Epithelial cell of proximal tubule (primary cell): ENCODE measurements around the gene PLEKHA4. TPM values are rescaled to one million over a fixed set of nuclear protein-coding genes. Genes with fewer than 3 reads are reported as not detected.
"Not testable (repeated sequence)": the region's sequence is repeated elsewhere in the genome, so short reads cannot be mapped to it uniquely, and the experiment has no call there.

Source experiments
- DNase-seq: peaks from one replicate; pipeline ENCODE4 v3.0.0-alpha.2; 2011; ENCODE audit warnings: low read depth
- H3K4me3 ChIP-seq: 2 replicates; pipeline ENCODE4 v1.5.1; 2011; ENCODE audit warnings: low read depth, mild to moderate bottlenecking, low read length
- CTCF ChIP-seq: conservative IDR thresholded peaks from 2 replicates; pipeline ENCODE4 v1.5.1; 2012; ENCODE audit warnings: low read depth, mild to moderate bottlenecking, low read length
- total RNA-seq: library from RNA; depleted of rRNA; stranded (reverse); fragments of >200 nt; gene quantifications from 2 replicates; pipeline ENCODE4 v1.2.3, GENCODE V29; 2015

The PLEKHA4 gene
- total RNA-seq, 1 donor from 2014 or later = 5.0 TPM

GRCh38 chr19:48854103-48854502, 14.3 kb downstream of the PLEKHA4 start:
- DNase-seq = no peak
- no peak for TF ChIP-seq CTCF
- H3K4me3 ChIP-seq = no peak overlapping the region

- no peak overlapping the region for H3K4me3 ChIP-seq
- TF ChIP-seq CTCF = no peak
- no peak for DNase-seq
Observed at GRCh38 chr19:48853483-48853882, 14.9 kb downstream of the PLEKHA4 start.

- TF ChIP-seq CTCF = no peak
- H3K4me3 ChIP-seq = no peak overlapping the region
- DNase-seq = no peak
Observed at GRCh38 chr19:48852292-48852691, 16.1 kb downstream of the PLEKHA4 start.

GRCh38 chr19:48846659-48847058, 21.8 kb downstream of the PLEKHA4 start:
- H3K4me3 ChIP-seq, DNase-seq: not testable (repeated sequence)

DNA sequence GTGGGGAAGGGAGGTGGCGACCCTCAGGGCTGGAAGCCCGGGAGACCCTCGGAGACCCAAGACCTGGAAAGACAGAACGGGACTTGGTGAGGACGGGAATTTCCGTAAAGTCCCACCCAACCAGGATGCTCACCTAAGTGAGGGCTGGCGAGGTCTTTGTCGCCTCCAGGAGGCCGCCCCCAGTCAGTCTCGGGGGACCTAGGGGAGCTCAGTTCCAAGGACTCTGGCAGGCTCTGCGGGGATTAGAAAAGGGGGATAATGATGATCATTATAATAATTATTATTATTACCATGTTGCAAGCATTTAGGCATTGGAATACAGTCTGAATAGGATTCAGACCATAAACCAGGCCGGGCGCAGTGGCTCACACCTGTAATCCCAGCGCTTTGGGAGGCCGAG, 23.0 kb downstream of the PLEKHA4 start:
- no peak for TF ChIP-seq CTCF
- no peak overlapping the region for H3K4me3 ChIP-seq
- DNase-seq = no peak

DNA sequence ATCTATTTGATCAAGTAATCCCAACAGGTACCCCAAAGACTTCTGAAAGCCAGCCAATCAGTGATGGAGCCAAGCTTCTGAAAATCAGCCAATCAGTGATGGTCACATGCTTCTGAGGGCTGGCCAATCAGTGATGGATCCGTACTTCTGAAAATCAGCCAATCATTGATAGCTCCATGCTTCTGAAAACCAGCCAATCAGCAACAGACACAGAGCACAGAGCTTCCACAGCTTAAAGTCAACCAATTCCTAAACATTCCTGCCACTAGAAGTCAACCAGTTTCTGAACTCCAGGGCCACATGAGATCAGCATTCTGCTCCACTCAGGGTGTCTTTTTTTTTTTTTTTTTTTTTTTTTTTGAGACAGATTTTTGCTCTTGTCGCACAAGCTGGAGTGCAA, 23.9 kb downstream of the PLEKHA4 start:
- peak; percentile 26 for TF ChIP-seq CTCF
- no peak overlapping the region for H3K4me3 ChIP-seq
- DNase-seq = no peak

DNA sequence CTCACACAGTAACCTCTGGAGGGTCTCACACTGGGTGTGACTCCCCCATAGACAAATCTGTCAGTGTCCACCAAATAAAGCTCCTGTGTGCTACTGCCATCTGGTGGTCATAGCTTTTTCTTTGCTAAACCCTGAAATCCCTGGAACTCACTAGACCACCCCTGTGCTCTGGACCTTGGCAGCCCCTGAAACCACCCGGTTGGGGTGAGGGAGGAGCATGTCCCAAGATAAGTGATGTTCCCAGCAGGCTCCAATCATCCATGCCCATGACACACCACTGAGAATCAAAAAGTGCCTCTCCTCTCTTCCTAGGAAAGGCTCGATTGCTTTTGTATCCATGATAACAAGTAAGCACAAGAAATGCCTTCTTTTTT, 25.6 kb downstream of the PLEKHA4 start:
- no peak overlapping the region for H3K4me3 ChIP-seq
- DNase-seq = no peak
- TF ChIP-seq CTCF = peak; percentile 82

- no peak overlapping the region for H3K4me3 ChIP-seq
- no peak for DNase-seq
- TF ChIP-seq CTCF = no peak
Observed at GRCh38 chr19:48841571-48841970, 26.8 kb downstream of the PLEKHA4 start.
